Neural cell (in vitro differentiated cells): Measurements from ENCODE around the gene L3MBTL4. TPM values are rescaled to one million over a fixed set of nuclear protein-coding genes. Genes with fewer than 3 reads are reported as not detected.
A peak's percentile ranks its signal among the peaks of the same experiment; 100 is the strongest.

ENCODE experiments used
- H2AFZ ChIP-seq: fragments of 200-600, 300-800 bp; sonication (generic), shearing (Covaris generic); 2 replicates; pipeline ENCODE4 v1.6.0; 2014; ENCODE audit warnings: low read depth, mild to moderate bottlenecking, antibody characterized with exemption, low read length, moderate library complexity
- H3F3A ChIP-seq: fragments of 200-600 bp; shearing (Covaris generic); 2 replicates; pipeline ENCODE4 v1.6.1; 2016; ENCODE audit warnings: mild to moderate bottlenecking, moderate library complexity, mixed read lengths, antibody characterized with exemption, low read length; ENCODE audit not compliant: insufficient read depth, poor library complexity, severe bottlenecking
- H3K27ac ChIP-seq: fragments of 200-600, 300-800 bp; sonication (generic), shearing (Covaris generic); 2 replicates; pipeline ENCODE4 v1.5.1; 2014; ENCODE audit warnings: mild to moderate bottlenecking, low read length, moderate library complexity
- H3K27me3 ChIP-seq: fragments of 300-800, 200-600 bp; sonication (generic), shearing (Covaris generic); 2 replicates; pipeline ENCODE4 v1.6.0; 2014; ENCODE audit warnings: mild to moderate bottlenecking, low read depth, low read length, moderate library complexity; ENCODE audit not compliant: insufficient read depth
- H3K36me3 ChIP-seq: fragments of 300-800, 200-600 bp; sonication (generic), shearing (Covaris generic); 2 replicates; pipeline ENCODE4 v1.5.1; 2014; ENCODE audit warnings: mild to moderate bottlenecking, antibody characterized with exemption, low read length, moderate library complexity; ENCODE audit not compliant: insufficient read depth
- H3K4me2 ChIP-seq: fragments of 300-800, 200-600 bp; sonication (generic), shearing (Covaris generic); 2 replicates; pipeline ENCODE4 v1.6.0; 2014; ENCODE audit warnings: mild to moderate bottlenecking, low read length
- H3K4me3 ChIP-seq: fragments of 300-800, 200-600 bp; sonication (generic), shearing (Covaris generic); 2 replicates; pipeline ENCODE4 v1.5.1; 2014; ENCODE audit warnings: mild to moderate bottlenecking, low read length, moderate library complexity
- H3K79me2 ChIP-seq: fragments of 200-600 bp; shearing (Covaris generic); replicated peaks from 2 replicates; pipeline ENCODE4 v1.6.0; 2014; ENCODE audit warnings: mild to moderate bottlenecking, low read length, moderate library complexity; ENCODE audit not compliant: insufficient read depth
- H3K9ac ChIP-seq: fragments of 300-800, 200-600 bp; sonication (generic), shearing (Covaris generic); 2 replicates; pipeline ENCODE4 v1.6.1; 2016; ENCODE audit warnings: mild to moderate bottlenecking, low read length, mixed read lengths
- H3K9me2 ChIP-seq: fragments of 200-600 bp; shearing (Covaris generic); 2 replicates; pipeline ENCODE4 v1.6.1; 2016; ENCODE audit warnings: mild to moderate bottlenecking, low read length, mixed read lengths; ENCODE audit not compliant: insufficient read depth
- H3K9me3 ChIP-seq: fragments of 200-600, 300-800 bp; sonication (generic), shearing (Covaris generic); 2 replicates; pipeline ENCODE4 v1.6.1; 2016; ENCODE audit warnings: mild to moderate bottlenecking, mixed run types, low read length, moderate library complexity, mixed read lengths
- H4K20me1 ChIP-seq: fragments of 200-600 bp; shearing (Covaris generic); 2 replicates; pipeline ENCODE4 v1.6.1; 2016; ENCODE audit warnings: mild to moderate bottlenecking, mixed run types; ENCODE audit not compliant: insufficient read depth
- EP300 ChIP-seq: fragments of 450-650 bp; conservative IDR thresholded peaks from 2 replicates; pipeline ENCODE4 v1.6.1; 2014; ENCODE audit warnings: antibody characterized with exemption, mild to moderate bottlenecking, moderate library complexity; ENCODE audit not compliant: poor library complexity, severe bottlenecking
- EZH2 ChIP-seq: fragments of 200-600, 300-800 bp; shearing (Covaris generic), sonication (generic); IDR thresholded peaks from 2 replicates; pipeline ENCODE4 v1.6.1; 2014; ENCODE audit warnings: antibody characterized with exemption, low read length, borderline replicate concordance, mild to moderate bottlenecking; ENCODE audit not compliant: insufficient read depth, poor library complexity, severe bottlenecking
- POLR2AphosphoS5 ChIP-seq: IDR thresholded peaks from 2 replicates; pipeline ENCODE4 v1.6.1; 2012
- RAD21 ChIP-seq: fragments of 450-650 bp; conservative IDR thresholded peaks from 2 replicates; pipeline ENCODE4 v1.6.1; 2014; ENCODE audit warnings: antibody characterized with exemption, mild to moderate bottlenecking, moderate library complexity
- SMC3 ChIP-seq: fragments of 450-650 bp; conservative IDR thresholded peaks from 2 replicates; pipeline ENCODE4 v1.6.1; 2014; ENCODE audit warnings: antibody characterized with exemption, mild to moderate bottlenecking, moderate library complexity; ENCODE audit not compliant: poor library complexity
- polyA plus RNA-seq: library from polyadenylated mRNA; depleted of rRNA; stranded (reverse); fragments of >200 nt; gene quantifications from 2 replicates; pipeline ENCODE4 v1.2.3, GENCODE V29; 2014
- TF ChIP-seq, protein P1 (sequence below): IDR thresholded peaks from 2 replicates; pipeline ENCODE4 v1.6.1; 2012; ENCODE audit warnings: borderline replicate concordance

L3MBTL4 gene
- polyA plus RNA-seq, 1 donor from 2014 or later, result 0.90 TPM

- Histone ChIP-seq H3K36me3 (no peaks in the 10 kb centered on the region), H3K27ac (no peak overlapping the region), H2AFZ (no peak overlapping the region), H3K4me2 (no peak overlapping the region), H3K27me3 (peaks cover 47% of the 10 kb centered on the region), H3K9me2 (no peaks in the 10 kb centered on the region), H3K79me2 (no peaks in the 10 kb centered on the region), H3F3A (no peaks in the 10 kb centered on the region), H3K9ac (peak overlapping the region; percentile 12), H3K4me3 (peak overlapping the region; percentile 66), H3K9me3 (no peaks in the 10 kb centered on the region), H4K20me1 (no peaks in the 10 kb centered on the region)
- TF ChIP-seq EZH2 (no peak), POLR2AphosphoS5 (no peak), RAD21 (no peak)
Observed at GRCh38 chr18:6414118-6414722, 491 bp downstream of the L3MBTL4 start.

DNA sequence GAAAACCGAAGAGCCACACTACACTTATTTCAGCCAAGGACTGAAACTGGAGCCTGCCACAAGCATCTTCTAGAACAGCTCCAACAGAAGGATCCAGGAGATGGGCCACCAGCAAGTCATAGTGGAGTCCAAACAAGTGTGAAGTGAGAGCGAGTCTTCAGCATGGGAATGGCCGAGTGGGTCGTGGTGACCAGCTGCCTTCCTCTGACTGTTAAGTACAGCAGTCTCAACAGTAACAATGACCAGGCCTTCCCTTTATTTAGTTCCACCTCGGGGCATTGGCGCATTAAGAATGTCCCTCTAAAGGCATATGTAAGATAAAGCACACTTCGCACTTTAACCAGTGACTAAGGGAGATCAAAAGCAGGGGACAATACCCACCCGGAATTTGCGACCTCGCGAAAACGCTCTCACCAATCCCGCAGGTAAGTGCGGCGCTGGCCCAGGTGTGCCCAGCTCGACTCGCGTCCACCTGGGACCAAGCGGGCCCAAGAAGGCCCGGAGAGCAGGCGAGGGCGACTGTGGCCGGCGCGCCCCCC is 1.1 kb downstream of the L3MBTL4 start:
- H3F3A ChIP-seq, result no peaks in the 10 kb centered on the region
- no peaks in the 10 kb centered on the region for H3K9me3 ChIP-seq
- H2AFZ ChIP-seq, result no peak overlapping the region
- no peaks in the 10 kb centered on the region for H3K9me2 ChIP-seq
- H3K4me3 ChIP-seq, result peak overlapping the region; percentile 66
- no peak overlapping the region for H3K27ac ChIP-seq
- no peaks in the 10 kb centered on the region for H3K36me3 ChIP-seq
- no peak for TF ChIP-seq POLR2AphosphoS5
- no peak for TF ChIP-seq EP300
- TF ChIP-seq RAD21, result no peak
- no peak for TF ChIP-seq EZH2
- TF ChIP-seq, protein P1, sequence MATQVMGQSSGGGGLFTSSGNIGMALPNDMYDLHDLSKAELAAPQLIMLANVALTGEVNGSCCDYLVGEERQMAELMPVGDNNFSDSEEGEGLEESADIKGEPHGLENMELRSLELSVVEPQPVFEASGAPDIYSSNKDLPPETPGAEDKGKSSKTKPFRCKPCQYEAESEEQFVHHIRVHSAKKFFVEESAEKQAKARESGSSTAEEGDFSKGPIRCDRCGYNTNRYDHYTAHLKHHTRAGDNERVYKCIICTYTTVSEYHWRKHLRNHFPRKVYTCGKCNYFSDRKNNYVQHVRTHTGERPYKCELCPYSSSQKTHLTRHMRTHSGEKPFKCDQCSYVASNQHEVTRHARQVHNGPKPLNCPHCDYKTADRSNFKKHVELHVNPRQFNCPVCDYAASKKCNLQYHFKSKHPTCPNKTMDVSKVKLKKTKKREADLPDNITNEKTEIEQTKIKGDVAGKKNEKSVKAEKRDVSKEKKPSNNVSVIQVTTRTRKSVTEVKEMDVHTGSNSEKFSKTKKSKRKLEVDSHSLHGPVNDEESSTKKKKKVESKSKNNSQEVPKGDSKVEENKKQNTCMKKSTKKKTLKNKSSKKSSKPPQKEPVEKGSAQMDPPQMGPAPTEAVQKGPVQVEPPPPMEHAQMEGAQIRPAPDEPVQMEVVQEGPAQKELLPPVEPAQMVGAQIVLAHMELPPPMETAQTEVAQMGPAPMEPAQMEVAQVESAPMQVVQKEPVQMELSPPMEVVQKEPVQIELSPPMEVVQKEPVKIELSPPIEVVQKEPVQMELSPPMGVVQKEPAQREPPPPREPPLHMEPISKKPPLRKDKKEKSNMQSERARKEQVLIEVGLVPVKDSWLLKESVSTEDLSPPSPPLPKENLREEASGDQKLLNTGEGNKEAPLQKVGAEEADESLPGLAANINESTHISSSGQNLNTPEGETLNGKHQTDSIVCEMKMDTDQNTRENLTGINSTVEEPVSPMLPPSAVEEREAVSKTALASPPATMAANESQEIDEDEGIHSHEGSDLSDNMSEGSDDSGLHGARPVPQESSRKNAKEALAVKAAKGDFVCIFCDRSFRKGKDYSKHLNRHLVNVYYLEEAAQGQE, result no peak
- no peak overlapping the region for H3K4me2 ChIP-seq
- no peak overlapping the region for H3K9ac ChIP-seq
- H4K20me1 ChIP-seq, result no peaks in the 10 kb centered on the region
- peaks cover 47% of the 10 kb centered on the region for H3K27me3 ChIP-seq
- no peaks in the 10 kb centered on the region for H3K79me2 ChIP-seq

DNA sequence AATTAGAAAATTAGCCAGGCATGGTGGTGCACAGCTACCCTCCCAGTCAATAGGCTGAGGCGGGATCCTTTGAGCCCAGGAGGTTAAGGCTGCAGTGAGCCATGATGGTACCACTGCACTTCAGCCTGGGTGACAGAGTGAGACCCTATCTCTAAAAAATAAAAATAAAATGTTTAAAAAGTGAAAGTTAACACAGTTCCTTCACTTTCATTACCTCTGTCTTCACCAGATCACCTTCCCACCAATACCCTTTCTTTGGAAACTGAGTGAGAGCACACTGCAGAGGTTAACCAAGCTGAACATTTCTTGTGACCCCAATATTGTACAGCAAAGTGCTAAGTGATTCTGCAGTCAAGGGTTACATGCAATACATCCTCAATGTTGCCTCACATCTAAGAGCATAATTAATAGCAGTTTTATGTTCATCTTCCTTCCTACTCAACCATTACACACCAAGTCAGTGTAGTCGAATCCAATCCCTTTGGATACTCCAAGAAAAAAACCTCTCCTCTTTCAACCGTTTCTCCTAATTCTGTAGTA is 1.7 kb downstream of the L3MBTL4 start:
- Histone ChIP-seq H3K9me2 (no peaks in the 10 kb centered on the region), H3K4me3 (no peak overlapping the region), H3K27me3 (peaks cover 47% of the 10 kb centered on the region), H3K36me3 (no peaks in the 10 kb centered on the region), H4K20me1 (no peaks in the 10 kb centered on the region), H3K79me2 (no peaks in the 10 kb centered on the region), H3K27ac (no peak overlapping the region), H3K9me3 (no peaks in the 10 kb centered on the region), H3K4me2 (no peak overlapping the region), H3F3A (no peaks in the 10 kb centered on the region), H2AFZ (no peak overlapping the region), H3K9ac (no peak overlapping the region)
- TF ChIP-seq SMC3, result no peak
- no peak for TF ChIP-seq EP300
